HG02642 (cell line): ENCODE measurements around the gene ATE1.
"Not testable (repeated sequence)": the region's sequence is repeated elsewhere in the genome, so short reads cannot be mapped to it uniquely, and the experiment has no call there.

ENCODE experiments used
- ATAC-seq: cut with Tn5 transposase; IDR thresholded peaks from one replicate; pipeline ENCODE4 v1.9.1; 2021; ENCODE audit warnings: mild to moderate bottlenecking; ENCODE audit not compliant: unreplicated experiment, poor library complexity

ATE1 gene

DNA sequence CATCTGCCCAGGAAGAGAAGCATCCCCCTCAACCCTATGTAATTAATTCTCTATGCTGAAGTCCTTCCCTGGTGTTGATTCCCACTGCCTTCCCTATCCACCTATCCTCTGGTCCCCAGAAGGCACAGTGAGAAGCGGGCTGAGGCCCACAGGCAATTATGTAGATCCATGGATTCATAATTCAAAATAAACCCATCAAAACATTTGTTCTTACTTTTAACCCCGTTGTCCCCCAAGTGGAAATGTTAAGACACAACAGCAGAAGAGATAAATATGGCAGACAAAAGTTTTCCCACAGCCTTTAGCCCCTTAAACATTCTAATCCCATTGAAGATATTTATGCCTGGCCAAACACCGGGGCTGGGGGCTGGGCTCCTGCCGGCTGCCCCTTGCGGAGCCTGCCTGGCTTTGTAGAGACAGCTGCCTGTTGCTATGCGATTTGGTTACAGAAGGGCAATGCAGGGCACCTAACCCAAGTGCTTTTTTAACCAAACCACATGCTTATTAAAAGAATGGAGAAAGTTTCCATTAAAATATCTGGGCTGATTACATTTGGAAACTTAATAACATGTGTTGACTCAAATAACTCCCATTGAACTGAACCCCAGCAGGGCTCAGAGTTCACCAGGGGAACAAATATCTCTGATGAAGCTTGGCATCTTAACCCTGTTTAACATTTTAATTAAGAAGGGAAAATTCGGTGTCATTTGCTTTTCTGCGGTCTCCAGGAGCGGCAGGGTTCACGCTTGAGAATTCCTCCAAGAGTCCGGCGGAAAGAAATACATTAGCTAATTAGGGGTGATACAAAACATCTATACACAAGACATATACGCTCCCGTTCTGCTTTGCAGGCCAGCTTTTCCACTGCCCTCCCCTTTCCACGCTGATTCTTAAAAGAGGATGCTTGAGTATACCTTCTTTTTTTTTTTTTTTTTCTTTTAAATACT, 218.8 kb downstream of the ATE1 start:
- ATAC-seq, result no peak

DNA sequence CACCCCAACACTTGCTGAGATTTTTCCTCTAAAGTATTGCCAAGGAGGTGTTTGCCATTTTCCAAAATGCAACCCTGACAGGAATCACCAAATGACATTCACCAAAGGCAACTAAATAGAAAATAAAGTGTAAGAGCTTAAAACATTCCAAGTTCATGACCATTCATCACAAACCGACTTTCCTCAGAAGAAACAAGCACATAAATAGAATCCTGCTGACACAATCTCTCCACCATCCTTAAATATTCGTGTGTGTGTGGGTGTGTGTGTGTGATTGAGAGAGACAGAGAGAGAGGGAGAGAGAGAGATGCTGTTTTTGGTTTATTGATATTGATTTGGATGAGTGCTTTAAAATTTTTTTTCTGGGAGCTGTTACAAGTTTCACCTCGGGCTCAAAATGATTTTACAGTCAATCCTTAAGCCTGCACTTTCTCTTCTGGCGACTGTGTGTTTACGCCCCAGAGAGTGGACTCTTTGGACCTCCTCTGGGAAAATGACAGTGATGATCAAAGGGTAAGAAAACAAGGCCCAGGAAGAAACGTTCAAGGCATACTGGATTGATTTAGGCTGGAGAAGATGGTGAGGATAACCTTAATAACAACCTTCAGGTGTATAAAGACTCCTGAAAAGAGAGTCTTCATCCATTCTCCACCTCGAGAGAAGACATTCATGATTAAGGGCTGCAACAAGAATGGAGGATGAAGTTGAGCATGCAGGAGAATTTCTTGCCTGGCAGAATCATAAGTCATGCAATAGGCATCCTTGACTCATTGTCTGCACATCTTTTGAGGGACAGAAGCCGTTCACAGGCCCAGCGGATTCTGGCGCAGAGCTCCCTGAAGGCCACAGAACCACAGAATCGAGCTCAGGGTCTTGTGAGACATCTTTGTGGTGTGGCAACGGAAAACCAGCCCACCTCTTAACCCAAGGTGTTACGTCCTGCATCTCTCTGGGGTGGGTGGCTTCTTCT, 225.2 kb downstream of the ATE1 start:
- no peak for ATAC-seq

DNA sequence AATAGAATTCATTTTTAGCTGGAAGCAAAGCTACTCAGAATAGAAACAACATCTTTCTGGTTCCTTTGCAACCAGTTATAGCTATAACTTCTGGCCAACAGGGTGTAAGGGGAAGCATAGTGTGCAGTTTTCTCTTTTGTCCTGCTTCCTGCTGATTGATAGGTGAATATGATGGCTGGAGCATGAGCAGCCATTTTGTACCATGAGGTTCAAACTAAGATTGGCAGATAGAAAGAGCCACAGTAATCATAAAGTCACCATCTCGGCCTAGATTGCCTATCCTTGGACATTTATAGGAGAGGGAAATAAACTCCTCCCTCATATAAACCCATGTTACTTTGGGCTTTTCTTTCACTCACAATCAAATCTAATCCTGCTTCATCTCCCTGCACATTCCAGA, 227.4 kb downstream of the ATE1 start:
- ATAC-seq, result no peak

DNA sequence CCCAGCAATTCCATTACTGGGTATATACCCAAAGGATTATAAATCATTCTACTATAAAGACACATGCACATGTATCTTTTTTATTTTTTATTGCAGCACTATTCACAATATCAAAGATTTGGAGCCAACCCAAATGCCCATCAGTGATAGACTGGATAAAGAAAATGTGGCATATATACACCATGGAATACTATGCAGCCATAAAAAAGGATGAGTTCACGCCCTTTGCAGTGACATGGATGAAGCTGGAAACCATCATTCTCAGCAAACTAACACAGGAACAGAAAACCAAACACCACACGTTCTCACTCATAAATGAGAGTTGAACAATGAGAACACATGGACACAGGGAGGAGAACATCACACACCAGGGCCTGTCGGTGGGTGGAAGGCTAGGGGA, 228.1 kb downstream of the ATE1 start:
- not testable (repeated sequence) for ATAC-seq

DNA sequence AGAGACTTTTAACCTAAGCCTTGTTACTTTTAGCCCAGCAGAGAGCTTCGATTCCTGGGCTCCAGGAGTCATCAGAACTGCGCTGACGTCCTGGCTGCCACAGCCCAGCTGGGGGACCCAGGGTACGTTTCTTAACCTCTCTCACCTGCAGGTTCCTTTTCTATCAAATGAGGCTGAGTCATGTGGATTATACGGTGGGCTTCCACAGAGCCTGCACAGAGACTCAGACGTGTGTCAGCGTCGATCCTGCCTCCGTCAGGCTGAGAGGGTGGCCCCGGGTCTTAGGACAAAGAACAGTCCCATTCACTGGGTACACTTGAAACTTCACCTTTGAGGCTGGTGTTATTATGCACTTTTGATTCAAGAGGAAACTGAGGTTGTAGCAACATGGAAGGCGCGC, 228.9 kb downstream of the ATE1 start:
- no peak for ATAC-seq

DNA sequence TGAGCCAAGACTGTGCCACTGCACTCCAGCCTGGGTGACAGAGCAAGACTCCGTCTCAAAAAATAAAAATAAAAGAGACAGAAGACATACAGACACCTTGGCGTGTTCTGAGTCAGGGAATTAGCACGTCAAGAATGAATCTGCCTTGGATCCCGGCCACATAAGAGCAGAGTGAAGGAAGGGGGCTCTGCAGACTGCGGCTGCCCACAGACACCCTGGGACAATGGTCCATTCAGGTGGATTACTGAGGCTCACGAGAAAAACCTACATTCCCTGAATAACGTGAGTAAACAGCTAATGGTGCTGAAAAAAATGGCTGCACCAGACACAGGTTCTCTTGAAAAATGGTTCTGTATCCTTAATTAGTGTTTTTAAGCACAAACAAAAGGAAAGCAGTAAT, 229.5 kb downstream of the ATE1 start:
- ATAC-seq, result no peak

DNA sequence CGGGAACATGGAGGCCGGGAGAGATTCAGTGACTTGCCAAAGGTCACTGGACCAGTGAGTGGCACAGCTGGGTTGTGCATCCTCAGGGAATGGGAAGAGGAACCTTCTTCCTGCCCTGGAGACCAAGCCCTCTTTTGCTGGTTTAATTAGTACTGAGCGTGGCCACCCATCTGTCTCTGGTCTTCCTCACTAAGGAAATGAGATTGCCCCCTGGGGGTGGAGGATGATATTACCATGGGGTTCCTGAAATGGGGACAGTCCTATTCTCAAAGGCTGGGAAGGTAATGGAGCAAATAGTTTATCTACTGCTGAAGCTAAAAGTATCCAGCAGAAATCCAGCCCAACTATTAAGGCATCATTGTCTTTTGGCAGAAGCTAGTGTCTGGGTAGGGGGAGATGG, 231.0 kb downstream of the ATE1 start:
- no peak for ATAC-seq

DNA sequence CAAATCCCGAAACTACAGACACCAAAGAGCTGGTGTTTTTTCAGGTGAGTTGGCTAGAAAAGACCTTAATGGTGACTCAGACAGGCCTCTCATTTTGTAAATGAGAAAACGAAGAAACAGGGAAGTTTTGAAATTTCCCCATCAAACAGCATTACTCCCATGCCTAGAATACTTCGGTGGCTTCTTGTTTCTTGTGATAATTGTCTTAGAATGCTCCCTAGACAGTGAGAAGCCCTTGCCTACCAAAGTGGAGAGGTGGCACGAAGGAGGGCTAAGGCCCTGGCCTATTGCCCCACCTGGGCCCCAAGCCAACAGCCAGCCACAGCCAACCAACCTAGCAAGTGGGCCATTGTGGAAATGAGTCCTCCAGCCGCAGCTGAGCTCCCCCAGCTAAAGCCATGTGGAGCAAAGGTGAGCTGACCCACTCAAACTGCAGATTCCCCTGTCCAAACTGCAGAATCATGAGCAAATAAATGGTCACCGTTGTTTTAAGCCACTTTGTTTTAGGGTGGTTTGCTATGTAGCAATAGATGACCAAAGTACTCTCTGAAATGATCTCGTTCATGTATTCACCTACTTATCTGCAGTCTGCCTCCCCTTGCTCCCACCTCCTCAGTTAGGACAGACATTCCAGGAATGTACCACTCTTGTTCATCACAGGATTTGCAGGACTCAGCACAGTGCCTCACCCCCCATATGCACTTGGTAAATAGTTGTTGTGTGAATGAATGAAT, 231.9 kb downstream of the ATE1 start:
- ATAC-seq, result no peak

DNA sequence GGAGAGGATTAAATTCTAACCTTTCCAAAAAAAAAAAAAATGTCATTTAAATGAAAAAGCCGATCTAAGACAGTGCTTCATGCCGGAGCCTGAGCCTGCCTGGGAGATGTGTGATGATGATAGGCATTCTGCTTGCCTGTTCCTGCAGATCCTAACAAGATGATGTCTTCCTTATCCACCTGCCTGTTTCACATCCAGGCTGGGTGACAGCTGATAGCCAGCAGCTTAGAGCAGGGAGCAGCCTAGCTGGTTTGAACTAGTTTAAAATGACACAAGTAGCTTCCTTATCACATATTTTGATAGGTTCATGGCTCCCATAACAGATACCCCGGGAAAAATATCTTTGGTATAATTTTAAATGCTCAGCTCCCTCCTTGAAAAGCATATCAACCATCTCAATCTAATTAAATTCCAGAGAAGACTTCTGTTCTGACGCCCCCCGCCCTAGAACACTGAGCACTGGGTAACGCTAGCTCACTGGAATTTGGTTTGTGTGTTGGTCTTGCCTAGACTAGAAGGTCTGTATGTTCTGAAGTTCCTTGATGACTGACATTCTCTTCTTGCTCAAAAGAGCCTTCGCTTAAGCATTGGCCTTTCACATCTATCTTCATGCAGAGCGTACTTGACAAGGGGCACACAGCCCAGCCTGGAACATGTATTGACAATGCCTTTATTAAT, 232.7 kb downstream of the ATE1 start:
- ATAC-seq, result no peak

DNA sequence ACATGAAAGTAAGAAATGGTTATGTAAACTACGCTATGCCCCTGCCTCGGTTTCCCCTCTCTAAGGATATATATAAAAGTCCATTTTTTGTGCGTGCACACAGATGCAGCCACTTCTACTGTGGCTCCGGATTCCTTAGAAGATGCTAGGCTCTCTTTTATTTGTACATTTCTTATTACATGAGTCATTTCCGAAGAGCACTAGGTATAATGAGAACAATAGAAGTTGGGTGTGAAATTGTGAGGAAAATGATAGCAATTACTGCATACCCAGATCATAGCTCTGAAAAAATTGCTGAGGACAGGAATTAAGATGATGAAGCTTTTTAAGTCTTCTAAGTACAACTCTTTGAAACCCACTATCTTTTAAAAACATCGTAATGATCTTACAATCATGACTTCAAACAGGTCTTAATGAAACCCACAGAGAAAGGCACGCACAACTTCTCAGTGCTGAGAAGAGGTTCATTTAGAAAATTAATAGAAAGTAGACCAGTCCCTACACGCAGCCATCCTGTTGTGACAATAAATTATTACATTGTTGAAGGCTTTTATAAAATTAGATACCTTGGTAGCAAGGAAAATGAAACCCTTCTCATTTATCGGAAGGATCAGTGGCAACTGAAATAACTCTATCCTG, 233.4 kb downstream of the ATE1 start:
- ATAC-seq, result no peak

DNA sequence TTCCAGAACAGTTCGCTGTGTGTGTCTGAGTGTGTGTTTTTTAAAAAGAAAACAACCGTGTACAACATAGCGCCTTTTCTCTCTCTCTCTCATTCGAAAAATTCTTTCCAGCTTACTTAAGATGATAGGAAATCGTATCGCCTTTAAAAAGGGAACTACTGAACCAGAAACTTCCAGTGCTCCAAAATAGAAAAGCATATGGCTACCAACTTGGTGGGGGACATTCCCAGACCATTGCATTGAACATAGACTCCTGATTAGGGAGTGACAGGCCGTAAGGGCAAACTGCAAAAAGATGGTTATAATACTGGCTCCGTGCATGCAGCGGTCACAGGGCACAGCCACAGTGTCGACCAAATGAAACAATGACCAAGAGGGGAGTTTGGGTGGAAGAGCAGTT, 235.2 kb downstream of the ATE1 start:
- no peak for ATAC-seq

DNA sequence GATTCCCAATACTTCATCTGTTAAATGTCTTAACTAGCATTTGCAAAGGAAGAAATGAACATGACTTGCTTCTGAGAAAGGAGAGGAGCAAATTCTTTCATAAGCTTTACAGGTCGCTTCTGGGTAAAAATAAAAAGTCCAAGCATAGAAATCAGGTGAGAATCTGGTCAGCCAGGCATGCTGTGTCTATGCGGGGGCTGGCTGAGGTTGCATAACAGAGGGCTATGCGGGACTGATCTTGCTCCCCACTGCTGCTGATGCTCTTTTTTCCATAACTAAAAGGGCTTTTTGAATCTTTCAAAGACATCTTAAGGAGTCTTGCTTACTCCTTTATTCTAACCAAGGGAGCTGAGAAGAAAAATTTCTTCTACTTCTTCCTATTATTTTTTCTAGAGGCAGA, 236.9 kb downstream of the ATE1 start:
- ATAC-seq, result no peak
